ENCODE measurements around the gene ZNF746.

DNA sequence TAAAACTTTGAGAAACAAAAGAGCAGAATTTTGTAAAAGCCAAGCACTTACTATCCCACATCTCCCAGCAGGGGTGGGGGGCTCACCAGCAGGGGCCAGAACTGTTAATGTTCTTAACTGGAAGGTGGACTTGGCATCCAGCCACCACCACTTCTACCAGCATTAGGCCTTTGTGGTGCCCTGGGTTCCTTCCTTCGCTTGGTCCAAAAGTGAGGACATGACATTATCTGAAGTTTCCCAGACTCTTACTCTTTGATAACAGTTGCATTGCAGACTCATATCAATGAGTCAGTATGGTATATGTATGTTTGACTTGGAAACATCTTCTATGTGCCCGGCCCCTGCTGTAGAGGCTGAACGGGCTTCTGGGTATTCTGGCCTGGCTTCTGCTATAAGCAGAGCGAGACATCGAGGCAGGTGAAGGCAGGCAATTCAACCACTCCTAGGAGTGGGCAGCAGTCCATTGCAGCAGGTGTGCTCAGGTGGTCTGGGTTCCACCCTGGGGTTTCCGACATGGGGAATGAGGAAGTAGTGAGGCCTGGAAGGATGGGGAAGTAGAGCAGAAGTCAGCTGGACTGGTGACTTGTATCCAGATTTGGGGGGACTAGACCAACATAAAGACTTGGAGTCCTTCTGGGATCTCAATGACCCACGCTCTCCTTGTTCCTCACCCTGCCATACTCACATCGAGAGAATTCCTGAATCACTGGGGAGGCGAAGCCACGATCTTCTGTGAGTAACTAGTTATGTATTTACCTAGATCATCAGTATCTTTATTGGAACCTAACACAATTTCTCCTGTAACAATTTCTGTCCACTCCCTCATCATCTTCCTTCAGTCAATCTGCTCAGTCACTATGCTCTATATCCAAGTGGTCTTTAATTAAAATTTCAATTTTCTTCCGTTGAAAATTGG lies 40.8 kb downstream of the ZNF746 start:
- TF ChIP-seq JUNB (IDR thresholded peaks at IDR 0.05) = no peak
- TF ChIP-seq, protein P1, sequence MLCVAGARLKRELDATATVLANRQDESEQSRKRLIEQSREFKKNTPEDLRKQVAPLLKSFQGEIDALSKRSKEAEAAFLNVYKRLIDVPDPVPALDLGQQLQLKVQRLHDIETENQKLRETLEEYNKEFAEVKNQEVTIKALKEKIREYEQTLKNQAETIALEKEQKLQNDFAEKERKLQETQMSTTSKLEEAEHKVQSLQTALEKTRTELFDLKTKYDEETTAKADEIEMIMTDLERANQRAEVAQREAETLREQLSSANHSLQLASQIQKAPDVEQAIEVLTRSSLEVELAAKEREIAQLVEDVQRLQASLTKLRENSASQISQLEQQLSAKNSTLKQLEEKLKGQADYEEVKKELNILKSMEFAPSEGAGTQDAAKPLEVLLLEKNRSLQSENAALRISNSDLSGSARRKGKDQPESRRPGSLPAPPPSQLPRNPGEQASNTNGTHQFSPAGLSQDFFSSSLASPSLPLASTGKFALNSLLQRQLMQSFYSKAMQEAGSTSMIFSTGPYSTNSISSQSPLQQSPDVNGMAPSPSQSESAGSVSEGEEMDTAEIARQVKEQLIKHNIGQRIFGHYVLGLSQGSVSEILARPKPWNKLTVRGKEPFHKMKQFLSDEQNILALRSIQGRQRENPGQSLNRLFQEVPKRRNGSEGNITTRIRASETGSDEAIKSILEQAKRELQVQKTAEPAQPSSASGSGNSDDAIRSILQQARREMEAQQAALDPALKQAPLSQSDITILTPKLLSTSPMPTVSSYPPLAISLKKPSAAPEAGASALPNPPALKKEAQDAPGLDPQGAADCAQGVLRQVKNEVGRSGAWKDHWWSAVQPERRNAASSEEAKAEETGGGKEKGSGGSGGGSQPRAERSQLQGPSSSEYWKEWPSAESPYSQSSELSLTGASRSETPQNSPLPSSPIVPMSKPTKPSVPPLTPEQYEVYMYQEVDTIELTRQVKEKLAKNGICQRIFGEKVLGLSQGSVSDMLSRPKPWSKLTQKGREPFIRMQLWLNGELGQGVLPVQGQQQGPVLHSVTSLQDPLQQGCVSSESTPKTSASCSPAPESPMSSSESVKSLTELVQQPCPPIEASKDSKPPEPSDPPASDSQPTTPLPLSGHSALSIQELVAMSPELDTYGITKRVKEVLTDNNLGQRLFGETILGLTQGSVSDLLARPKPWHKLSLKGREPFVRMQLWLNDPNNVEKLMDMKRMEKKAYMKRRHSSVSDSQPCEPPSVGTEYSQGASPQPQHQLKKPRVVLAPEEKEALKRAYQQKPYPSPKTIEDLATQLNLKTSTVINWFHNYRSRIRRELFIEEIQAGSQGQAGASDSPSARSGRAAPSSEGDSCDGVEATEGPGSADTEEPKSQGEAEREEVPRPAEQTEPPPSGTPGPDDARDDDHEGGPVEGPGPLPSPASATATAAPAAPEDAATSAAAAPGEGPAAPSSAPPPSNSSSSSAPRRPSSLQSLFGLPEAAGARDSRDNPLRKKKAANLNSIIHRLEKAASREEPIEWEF (IDR thresholded peaks at IDR 0.05; ENCODE audit: insufficient replicate concordance, low read depth, low read length) = no peak
- TF ChIP-seq, protein P2, sequence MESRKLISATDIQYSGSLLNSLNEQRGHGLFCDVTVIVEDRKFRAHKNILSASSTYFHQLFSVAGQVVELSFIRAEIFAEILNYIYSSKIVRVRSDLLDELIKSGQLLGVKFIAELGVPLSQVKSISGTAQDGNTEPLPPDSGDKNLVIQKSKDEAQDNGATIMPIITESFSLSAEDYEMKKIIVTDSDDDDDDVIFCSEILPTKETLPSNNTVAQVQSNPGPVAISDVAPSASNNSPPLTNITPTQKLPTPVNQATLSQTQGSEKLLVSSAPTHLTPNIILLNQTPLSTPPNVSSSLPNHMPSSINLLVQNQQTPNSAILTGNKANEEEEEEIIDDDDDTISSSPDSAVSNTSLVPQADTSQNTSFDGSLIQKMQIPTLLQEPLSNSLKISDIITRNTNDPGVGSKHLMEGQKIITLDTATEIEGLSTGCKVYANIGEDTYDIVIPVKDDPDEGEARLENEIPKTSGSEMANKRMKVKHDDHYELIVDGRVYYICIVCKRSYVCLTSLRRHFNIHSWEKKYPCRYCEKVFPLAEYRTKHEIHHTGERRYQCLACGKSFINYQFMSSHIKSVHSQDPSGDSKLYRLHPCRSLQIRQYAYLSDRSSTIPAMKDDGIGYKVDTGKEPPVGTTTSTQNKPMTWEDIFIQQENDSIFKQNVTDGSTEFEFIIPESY (IDR thresholded peaks at IDR 0.05) = no peak
- TF ChIP-seq RAD21 (IDR thresholded peaks at IDR 0.05; ENCODE audit: insufficient read depth, low read depth, low read length) = no peak
- TF ChIP-seq, protein P3, sequence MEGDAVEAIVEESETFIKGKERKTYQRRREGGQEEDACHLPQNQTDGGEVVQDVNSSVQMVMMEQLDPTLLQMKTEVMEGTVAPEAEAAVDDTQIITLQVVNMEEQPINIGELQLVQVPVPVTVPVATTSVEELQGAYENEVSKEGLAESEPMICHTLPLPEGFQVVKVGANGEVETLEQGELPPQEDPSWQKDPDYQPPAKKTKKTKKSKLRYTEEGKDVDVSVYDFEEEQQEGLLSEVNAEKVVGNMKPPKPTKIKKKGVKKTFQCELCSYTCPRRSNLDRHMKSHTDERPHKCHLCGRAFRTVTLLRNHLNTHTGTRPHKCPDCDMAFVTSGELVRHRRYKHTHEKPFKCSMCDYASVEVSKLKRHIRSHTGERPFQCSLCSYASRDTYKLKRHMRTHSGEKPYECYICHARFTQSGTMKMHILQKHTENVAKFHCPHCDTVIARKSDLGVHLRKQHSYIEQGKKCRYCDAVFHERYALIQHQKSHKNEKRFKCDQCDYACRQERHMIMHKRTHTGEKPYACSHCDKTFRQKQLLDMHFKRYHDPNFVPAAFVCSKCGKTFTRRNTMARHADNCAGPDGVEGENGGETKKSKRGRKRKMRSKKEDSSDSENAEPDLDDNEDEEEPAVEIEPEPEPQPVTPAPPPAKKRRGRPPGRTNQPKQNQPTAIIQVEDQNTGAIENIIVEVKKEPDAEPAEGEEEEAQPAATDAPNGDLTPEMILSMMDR (IDR thresholded peaks at IDR 0.05 in 2 of 3, conservative IDR thresholded peaks at IDR 0.05 in 1 of 3; ENCODE audit: control insufficient read depth in 2 of 3, extremely low read depth in 1 of 3, insufficient read depth in 1 of 3, low read depth in 3 of 3, low read length in 3 of 3) = no peak
- TF ChIP-seq TAF1 (IDR thresholded peaks at IDR 0.05; ENCODE audit: borderline replicate concordance, low read depth, low read length) = no peak
